NCI-H1436 (cell line): ENCODE measurements around the gene ATL3.
A peak's percentile ranks its signal among the peaks of the same experiment; 100 is the strongest.
"Not testable (repeated sequence)": the region's sequence is repeated elsewhere in the genome, so short reads cannot be mapped to it uniquely, and the experiment has no call there.

ENCODE experiments used
- DNase-seq: peaks from one replicate; lab custom pipeline; 2025; lab: John Stamatoyannopoulos, UW

ATL3 gene

GRCh38 chr11:63671322-63672155 lies at the start of gene ATL3:
ATL3 (minus strand) TSS chr11:63671376; CDS start chr11:63671335, 41 bp downstream.
- DNase-seq: peak; percentile 83

- DNase-seq: no peak
Observed at GRCh38 chr11:63720611-63721010, 49.4 kb upstream of the ATL3 start.

- DNase-seq: no peak
Observed at GRCh38 chr11:63719987-63720386, 48.8 kb upstream of the ATL3 start.

GRCh38 chr11:63719001-63719400 lies 47.8 kb upstream of the ATL3 start:
- no peak for DNase-seq

- DNase-seq: no peak
Observed at GRCh38 chr11:63716046-63716445, 44.9 kb upstream of the ATL3 start.

- no peak for DNase-seq
Observed at GRCh38 chr11:63713766-63714165, 42.6 kb upstream of the ATL3 start.

GRCh38 chr11:63711838-63712237 lies 40.7 kb upstream of the ATL3 start:
- no peak for DNase-seq

- no peak for DNase-seq
Observed at GRCh38 chr11:63710476-63711217, 39.5 kb upstream of the ATL3 start.

GRCh38 chr11:63709336-63709884 lies 38.2 kb upstream of the ATL3 start:
- no peak for DNase-seq

GRCh38 chr11:63708764-63709163 lies 37.6 kb upstream of the ATL3 start:
- no peak for DNase-seq

GRCh38 chr11:63705526-63705925 lies 34.4 kb upstream of the ATL3 start:
- no peak for DNase-seq

GRCh38 chr11:63699896-63700295 lies 28.7 kb upstream of the ATL3 start:
- DNase-seq: no peak

- DNase-seq: no peak
Observed at GRCh38 chr11:63698976-63699733, 28.0 kb upstream of the ATL3 start.

- DNase-seq: no peak
Observed at GRCh38 chr11:63694596-63694995, 23.4 kb upstream of the ATL3 start.

- DNase-seq: no peak
Observed at GRCh38 chr11:63687845-63688244, 16.7 kb upstream of the ATL3 start.

- no peak for DNase-seq
Observed at GRCh38 chr11:63686926-63687325, 15.8 kb upstream of the ATL3 start.

GRCh38 chr11:63685158-63685721 lies 14.1 kb upstream of the ATL3 start:
- DNase-seq: not testable (repeated sequence)

- no peak for DNase-seq
Observed at GRCh38 chr11:63683133-63683991, 12.2 kb upstream of the ATL3 start.

- DNase-seq: no peak
Observed at GRCh38 chr11:63682066-63683021, 11.2 kb upstream of the ATL3 start.
